H1 (cell line): ENCODE data around the gene CMTM2. TPM values are rescaled to one million over a fixed set of nuclear protein-coding genes. Genes with fewer than 3 reads are reported as not detected.

ENCODE experiments used
- CTCF ChIA-PET: fragments of 300-600 bp; sonication (Branson Sonifier 250); formaldehyde crosslinking; loops from one replicate; lab custom pipeline; 2021; ENCODE audit not compliant: partially characterized antibody; lab: Charles Lee
- POLR2A ChIA-PET: fragments of 300-600 bp; sonication (Branson Sonifier 250); formaldehyde crosslinking; loops from one replicate; lab custom pipeline; 2021; ENCODE audit warnings: inconsistent platforms; ENCODE audit not compliant: partially characterized antibody; lab: Charles Lee
- DNase-seq, 2 experiments: peaks; one replicate each; pipeline versions ENCODE4 v3.0.0 to v3.0.0-alpha.2; 2010 to 2022; ENCODE audit warnings: low spot score in 2 of 2, low read depth in 1 of 2, mixed read lengths in 1 of 2
- FAIRE-seq: peaks from 2 replicates; lab custom pipeline; 2011; peaks lifted over from hg19 to GRCh38; lab: Jason Lieb, UNC
- H2AFZ ChIP-seq: 2 replicates; pipeline ENCODE4 v1.8.1; 2012; ENCODE audit warnings: low read length, inconsistent platforms
- H2AK5ac ChIP-seq: 2 replicates; pipeline ENCODE4 v1.6.1; 2013; ENCODE audit warnings: low read depth, low read length
- H2BK120ac ChIP-seq: replicated peaks from 2 replicates; pipeline ENCODE3; 2013; ENCODE audit warnings: low read depth, low read length, inconsistent platforms
- H2BK12ac ChIP-seq: 2 replicates; pipeline ENCODE4 v1.6.1; 2013; ENCODE audit warnings: low read depth, low read length
- H2BK15ac ChIP-seq: 2 replicates; pipeline ENCODE4 v1.6.1; 2013; ENCODE audit warnings: low read length
- H2BK20ac ChIP-seq: 2 replicates; pipeline ENCODE4 v1.6.1; 2013; ENCODE audit warnings: low read length
- H2BK5ac ChIP-seq: 2 replicates; pipeline ENCODE4 v1.6.1; 2013; ENCODE audit warnings: low read depth, low read length
- H3K14ac ChIP-seq: 2 replicates; pipeline ENCODE4 v1.6.1; 2013; ENCODE audit warnings: inconsistent platforms; ENCODE audit not compliant: insufficient read length
- H3K18ac ChIP-seq: 2 replicates; pipeline ENCODE4 v1.6.1; 2013; ENCODE audit warnings: low read length; ENCODE audit errors: extremely low read depth
- H3K23ac ChIP-seq: 2 replicates; pipeline ENCODE4 v1.6.1; 2013; ENCODE audit warnings: inconsistent platforms; ENCODE audit not compliant: insufficient read length
- H3K23me2 ChIP-seq: 2 replicates; pipeline ENCODE4 v1.6.1; 2013; ENCODE audit warnings: low read depth, low read length
- H3K27ac ChIP-seq: 2 replicates; pipeline ENCODE4 v1.6.1; 2011; ENCODE audit warnings: low read depth, low read length, inconsistent platforms
- H3K27me3 ChIP-seq, 4 experiments: replicated peaks in 1 of 4; 1 replicate in 1 of 4; 2 replicates in 3 of 4; pipeline versions ENCODE4 v1.6.1 to v1.8.1; 2011 to 2013; ENCODE audit warnings: low read length in 3 of 4, mild to moderate bottlenecking in 3 of 4, inconsistent platforms in 2 of 4, mixed read lengths in 2 of 4, moderate library complexity in 1 of 4; ENCODE audit not compliant: control insufficient read depth in 3 of 4, insufficient read depth in 3 of 4; ENCODE audit errors: extremely low read depth in 1 of 4
- H3K36me3 ChIP-seq, 4 experiments: 2 replicates each; pipeline versions ENCODE4 v1.6.1 to v1.8.1; 2011 to 2013; ENCODE audit warnings: mild to moderate bottlenecking in 4 of 4, low read length in 3 of 4, moderate library complexity in 2 of 4, control low read depth in 1 of 4, inconsistent platforms in 1 of 4; ENCODE audit not compliant: insufficient read depth in 4 of 4, control insufficient read depth in 2 of 4
- H3K4ac ChIP-seq: replicated peaks from 2 replicates; pipeline ENCODE3; 2013; ENCODE audit warnings: low read length, low read depth, mixed read lengths, inconsistent platforms; ENCODE audit not compliant: insufficient read length
- H3K4me1 ChIP-seq, 4 experiments: replicated peaks in 1 of 4; 1 replicate in 1 of 4; 2 replicates in 3 of 4; pipeline versions ENCODE4 v1.6.1 to v1.8.1; 2011 to 2013; ENCODE audit warnings: low read length in 3 of 4, inconsistent platforms in 2 of 4, mixed read lengths in 1 of 4; ENCODE audit not compliant: insufficient read depth in 4 of 4, control insufficient read depth in 3 of 4
- H3K4me2 ChIP-seq, 2 experiments: 2 replicates each; pipeline versions ENCODE4 v1.6.1 to v1.8.1; 2011 to 2013; ENCODE audit warnings: low read depth in 2 of 2, low read length in 2 of 2, control low read depth in 1 of 2, inconsistent platforms in 1 of 2, mild to moderate bottlenecking in 1 of 2; ENCODE audit not compliant: insufficient read depth in 1 of 2
- H3K4me3 ChIP-seq, 4 experiments: fragments of 200-600, 300-600 bp in 1 of 4; sonication (generic), shearing (Covaris generic), sonication (Bioruptor Twin) in 1 of 4; 2 replicates each; pipeline versions ENCODE4 v1.5.1 to v1.8.1; 2011 to 2016; ENCODE audit warnings: low read length in 4 of 4, low read depth in 3 of 4, control low read depth in 2 of 4, inconsistent platforms in 2 of 4, mild to moderate bottlenecking in 2 of 4, mixed read lengths in 1 of 4, moderate library complexity in 1 of 4; ENCODE audit not compliant: insufficient read depth in 2 of 4; ENCODE audit errors: extremely low read depth in 1 of 4
- H3K56ac ChIP-seq: replicated peaks from 2 replicates; pipeline ENCODE3; 2013; ENCODE audit warnings: low read depth, mild to moderate bottlenecking, mixed read lengths, low read length, inconsistent platforms; ENCODE audit not compliant: insufficient read length
- H3K79me1 ChIP-seq: 2 replicates; pipeline ENCODE4 v1.6.1; 2013; ENCODE audit warnings: low read depth, low read length, control low read depth
- H3K79me2 ChIP-seq, 2 experiments: 2 replicates each; pipeline versions ENCODE4 v1.6.1 to v1.8.1; 2012 to 2013; ENCODE audit warnings: low read length in 2 of 2, mild to moderate bottlenecking in 2 of 2, inconsistent platforms in 1 of 2; ENCODE audit not compliant: insufficient read depth in 2 of 2, control insufficient read depth in 1 of 2
- H3K9ac ChIP-seq, 4 experiments: replicated peaks in 1 of 4; 1 replicate in 1 of 4; 2 replicates in 3 of 4; pipeline versions ENCODE4 v1.6.1 to v1.8.1; 2011 to 2013; ENCODE audit warnings: low read depth in 3 of 4, low read length in 3 of 4, control low read depth in 2 of 4, mild to moderate bottlenecking in 2 of 4, moderate library complexity in 2 of 4, inconsistent platforms in 1 of 4; ENCODE audit errors: extremely low read depth in 1 of 4
- H3K9me3 ChIP-seq, 2 experiments: 2 replicates each; pipeline versions ENCODE4 v1.6.1 to v1.8.1; 2012 to 2013; ENCODE audit warnings: mild to moderate bottlenecking in 2 of 2, moderate library complexity in 2 of 2, control low read depth in 1 of 2, inconsistent platforms in 1 of 2, low read depth in 1 of 2, low read length in 1 of 2, mixed read lengths in 1 of 2; ENCODE audit not compliant: insufficient read depth in 2 of 2
- H4K20me1 ChIP-seq, 2 experiments: replicated peaks in 1 of 2; 2 replicates each; pipeline versions ENCODE3 to v1.8.1; 2011 to 2013; ENCODE audit warnings: inconsistent platforms in 2 of 2, low read length in 2 of 2, mild to moderate bottlenecking in 1 of 2; ENCODE audit not compliant: insufficient read depth in 2 of 2, control insufficient read depth in 1 of 2
- H4K5ac ChIP-seq: 2 replicates; pipeline ENCODE4 v1.6.1; 2013; ENCODE audit warnings: low read length, low read depth, mixed read lengths, inconsistent platforms; ENCODE audit not compliant: insufficient read length
- H4K8ac ChIP-seq: 2 replicates; pipeline ENCODE4 v1.8.0; 2013; ENCODE audit warnings: mild to moderate bottlenecking, moderate library complexity, low read length, inconsistent platforms; ENCODE audit not compliant: insufficient read depth; ENCODE audit errors: extremely low read depth
- H4K91ac ChIP-seq: replicated peaks from 2 replicates; pipeline ENCODE3; 2013; ENCODE audit warnings: low read length, mixed read lengths, inconsistent platforms; ENCODE audit not compliant: insufficient read length
- BRCA1 ChIP-seq: IDR thresholded peaks from 2 replicates; pipeline ENCODE4 v1.6.1; 2012; ENCODE audit warnings: low read depth, low read length, improper control_type of control experiment
- HDAC2 ChIP-seq, 2 experiments: fragments of 300-600 bp in 1 of 2; sonication (generic) in 1 of 2; IDR thresholded peaks; 2 replicates each; pipeline ENCODE4 v1.6.1; 2011 to 2012; ENCODE audit warnings: low read depth in 2 of 2, low read length in 2 of 2, mild to moderate bottlenecking in 2 of 2, moderate library complexity in 2 of 2, borderline replicate concordance in 1 of 2, inconsistent platforms in 1 of 2
- PHF8 ChIP-seq: fragments of 200-600 bp; sonication (generic); conservative IDR thresholded peaks from 2 replicates; pipeline ENCODE4 v1.7.1; 2012; ENCODE audit warnings: low read depth, mild to moderate bottlenecking, inconsistent platforms, low read length, moderate library complexity
- POLR2A ChIP-seq, 2 experiments: IDR thresholded peaks; 1 replicate in 1 of 2; 2 replicates in 1 of 2; pipeline ENCODE4 v1.6.1; 2011; ENCODE audit warnings: low read depth in 2 of 2, low read length in 2 of 2, mild to moderate bottlenecking in 2 of 2; ENCODE audit errors: control extremely low read depth in 1 of 2
- POU5F1 ChIP-seq: IDR thresholded peaks from 2 replicates; pipeline ENCODE4 v1.6.1; 2011; ENCODE audit warnings: low read depth, mild to moderate bottlenecking, low read length, moderate library complexity
- RAD21 ChIP-seq, 2 experiments: IDR thresholded peaks in 1 of 2; conservative IDR thresholded peaks in 1 of 2; 2 replicates each; pipeline ENCODE4 v1.6.1; 2011; ENCODE audit warnings: low read depth in 2 of 2, low read length in 2 of 2, improper control_type of control experiment in 1 of 2, inconsistent platforms in 1 of 2, mild to moderate bottlenecking in 1 of 2, moderate library complexity in 1 of 2
- RBBP5 ChIP-seq: IDR thresholded peaks from 2 replicates; pipeline ENCODE4 v1.7.1; 2012; ENCODE audit warnings: low read depth, mild to moderate bottlenecking, inconsistent platforms, low read length, moderate library complexity, borderline replicate concordance
- SIN3A ChIP-seq, 2 experiments: IDR thresholded peaks in 1 of 2; conservative IDR thresholded peaks in 1 of 2; 2 replicates each; pipeline ENCODE4 v1.6.1; 2011 to 2012; ENCODE audit warnings: low read length in 2 of 2, improper control_type of control experiment in 1 of 2, low read depth in 1 of 2, mild to moderate bottlenecking in 1 of 2
- TAF7 ChIP-seq: optimal IDR thresholded peaks from 2 replicates; pipeline ENCODE3; 2011; ENCODE audit warnings: low read depth, mild to moderate bottlenecking, inconsistent platforms, low read length, moderate library complexity, borderline replicate concordance
- WGBS, 2 experiments: shearing (Covaris generic) in 1 of 2; methylation state at CpG; one replicate each; pipeline versions ENCODE4 v1.1.6 to v1.1.7; 2013 to 2015; ENCODE audit warnings: low lambda C conversion rate in 2 of 2, mixed read lengths in 2 of 2, inconsistent platforms in 1 of 2, low coverage in 1 of 2, missing lambda C conversion rate in 1 of 2; ENCODE audit not compliant: insufficient replicate concordance in 2 of 2, insufficient coverage in 1 of 2, insufficient read length in 1 of 2; ENCODE audit errors: extremely low coverage in 1 of 2, missing lambda C conversion rate in 1 of 2; 5-methylcytosine and 5-hydroxymethylcytosine counted together
- polyA plus RNA-seq, 7 experiments: library from polyadenylated mRNA; depleted of rRNA in 3 of 7; stranded (reverse) in 5 of 7; unstranded in 2 of 7; fragments of >200 nt in 5 of 7; fragments of 200-250 nt in 2 of 7; gene quantifications; 1 replicate in 5 of 7; 2 replicates in 1 of 7; 4 replicates in 1 of 7; pipeline versions ENCODE4 v1.2.1 to v1.2.3, GENCODE V29; 2011 to 2013; ENCODE audit warnings: missing spikeins in 2 of 7, mixed read lengths in 2 of 7
- total RNA-seq: library from RNA; stranded (reverse); fragmentation: NEBNext Ultra II Directional; extraction: Animal tissue kit (Norgen Biotek cat#: 25700); gene quantifications from 2 replicates; pipeline ENCODE4 v1.2.1, GENCODE V29; 2021

The CMTM2 gene
- total and polyA plus RNA-seq, 2 of the 8 experiments (the other 6 are each of a cell fraction or from before 2014, with no cell fraction given) = not detected

DNA sequence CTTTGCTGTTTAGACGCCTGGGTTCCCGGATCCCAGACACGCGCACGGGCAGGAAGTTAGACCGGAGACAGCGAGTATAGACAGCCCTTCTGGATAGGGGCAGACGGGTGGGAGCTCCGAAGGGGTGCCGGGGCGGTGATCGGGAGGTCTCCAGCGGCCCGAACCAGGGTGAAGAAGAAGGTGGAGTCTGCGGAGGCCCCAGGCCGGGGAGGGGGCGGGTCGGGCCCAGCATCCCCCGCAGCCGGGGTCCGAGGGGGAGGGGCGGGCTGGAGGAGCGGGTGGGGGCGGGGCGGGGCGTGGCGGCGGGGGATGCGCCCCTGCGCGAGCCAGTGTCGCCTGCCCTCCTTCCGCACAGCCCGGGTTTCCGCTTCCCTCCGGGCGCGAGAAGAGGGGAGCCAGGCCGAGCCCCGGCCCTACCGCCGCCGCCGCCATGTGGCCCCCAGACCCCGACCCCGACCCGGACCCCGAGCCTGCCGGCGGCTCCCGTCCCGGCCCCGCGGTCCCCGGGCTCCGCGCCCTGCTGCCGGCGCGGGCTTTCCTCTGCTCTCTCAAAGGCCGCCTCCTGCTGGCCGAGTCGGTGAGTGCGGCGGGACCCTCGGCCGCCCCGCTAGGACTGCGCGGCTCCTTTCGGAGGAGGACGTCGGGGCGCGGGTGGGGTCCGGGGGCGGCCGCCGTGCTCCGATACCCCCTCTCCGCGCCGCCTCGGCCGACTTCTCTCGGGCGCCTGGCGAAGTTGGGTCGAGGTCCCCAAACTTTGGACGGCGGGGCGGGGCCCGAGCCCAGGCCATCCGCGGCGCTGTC is 25.3 kb downstream of the CMTM2 start, which contains the start of gene CMTM3:
CMTM3 (plus strand) TSS at position 329 of the 801 bp plus-strand sequence; CDS start at position 431, 102 bp downstream.
- H3K23me2 ChIP-seq = peaks cover 7% of the 10 kb centered on the region
- 2% methylated on average over 14 of the region's 96 CpGs; no CpG with 5 or more reads in 1 of the 2 experiments for WGBS, 2 experiments
- peaks cover 0 to 27% (median 13%) of the 10 kb centered on the region in 4 experiments; a peak in 6 of 7 replicates for H3K4me1 ChIP-seq
- H3K79me1 ChIP-seq = peaks cover 3% of the 10 kb centered on the region; the same call in 1 of the 2 replicates
- peak within 1 kb of the TSS; percentile 72; the same call in 1 of the 2 replicates for H4K8ac ChIP-seq
- H4K91ac ChIP-seq = peak within 1 kb of the TSS; percentile 92
- ChIA-PET POLR2A (interaction anchor here (1.0 to 1.6 kb wide), 7 partner anchors 10 to 176 kb away, joined by 3 to 6 read pairs (median 4); partner anchors contain the start of genes CKLF and TK2), CTCF (interaction anchor here (0.8 to 2.2 kb wide), 9 partner anchors 10 to 134 kb away, joined by 3 to 6 read pairs (median 4); partner anchors contain the start of gene CKLF)
- H4K5ac ChIP-seq = peak within 1 kb of the TSS; percentile 88
- H3K23ac ChIP-seq = no peak within 1 kb of the TSS
- peaks cover 0 to 3% of the 10 kb centered on the region in 2 experiments; a peak in 2 of 4 replicates for H3K79me2 ChIP-seq
- peak within 1 kb of the TSS; percentile 79 for H3K14ac ChIP-seq
- DNase-seq (peak in 1 of 2 experiments; percentile 92), FAIRE-seq (no peak)
- no peak within 1 kb of the TSS for H3K4ac ChIP-seq
- H3K9ac ChIP-seq = peak within 1 kb of the TSS; percentile 45 to 61 (median 48); a peak in 6 of 7 replicates
- peak within 1 kb of the TSS; percentile 67 for H2BK15ac ChIP-seq
- peak within 1 kb of the TSS; percentile 94 for H2BK5ac ChIP-seq
- H3K27me3 ChIP-seq = no peaks in the 10 kb centered on the region
- peaks cover 1 to 11% of the 10 kb centered on the region in 2 experiments for H4K20me1 ChIP-seq
- peaks cover 0 to 3% (median under 1%) of the 10 kb centered on the region in 4 experiments; a peak in 1 of 8 replicates for H3K36me3 ChIP-seq
- H3K9me3 ChIP-seq = no peaks in the 10 kb centered on the region
- H2BK20ac ChIP-seq = no peak within 1 kb of the TSS
- H3K56ac ChIP-seq = peak within 1 kb of the TSS; percentile 77
- H2BK12ac ChIP-seq = peak within 1 kb of the TSS; percentile 62; the same call in 1 of the 2 replicates
- H2AK5ac ChIP-seq = no peak within 1 kb of the TSS
- H3K4me3 ChIP-seq = peak within 1 kb of the TSS; percentile 53 to 96 (median 68)
- H3K27ac ChIP-seq = peak within 1 kb of the TSS; percentile 66; the same call in 1 of the 2 replicates
- H3K18ac ChIP-seq = peak within 1 kb of the TSS; percentile 95
- H3K4me2 ChIP-seq = peak within 1 kb of the TSS; percentile 95 to 99
- H2AFZ ChIP-seq = peak within 1 kb of the TSS; percentile 98
- H2BK120ac ChIP-seq = peak within 1 kb of the TSS; percentile 86
- TF ChIP-seq BRCA1 (no peak), HDAC2 (IDR thresholded peaks at IDR 0.05; ENCODE audit: borderline replicate concordance in 1 of 2, low read depth in 2 of 2, low read length in 2 of 2) (0 out of 4 replicates have a peak, but pooled peaks have one; percentile 10 to 23), PHF8 (peak; percentile 51), POLR2A (IDR thresholded peaks at IDR 0.05; ENCODE audit: control extremely low read depth in 1 of 2, low read depth in 2 of 2, low read length in 2 of 2) (peak in 1 of 2 experiments; percentile 73; a peak in 1 of 3 replicates), POU5F1 (no peak), TAF7 (peak; percentile 39), RBBP5 (peak; percentile 64; the same call in 1 of the 2 replicates), RAD21 (IDR thresholded peaks at IDR 0.05 in 1 of 2, conservative IDR thresholded peaks at IDR 0.05 in 1 of 2; ENCODE audit: low read depth in 2 of 2, low read length in 2 of 2) (peak; percentile 38 to 60), SIN3A (conservative IDR thresholded peaks at IDR 0.05 in 1 of 2, IDR thresholded peaks at IDR 0.05 in 1 of 2; ENCODE audit: low read depth in 1 of 2, low read length in 2 of 2) (0 out of 4 replicates have a peak, but pooled peaks of 1 of the 2 experiments have one; percentile 61)
